Measurements from ENCODE around the gene CD74.
A peak's percentile ranks its signal among the peaks of the same experiment; 100 is the strongest.

CD74 gene

DNA sequence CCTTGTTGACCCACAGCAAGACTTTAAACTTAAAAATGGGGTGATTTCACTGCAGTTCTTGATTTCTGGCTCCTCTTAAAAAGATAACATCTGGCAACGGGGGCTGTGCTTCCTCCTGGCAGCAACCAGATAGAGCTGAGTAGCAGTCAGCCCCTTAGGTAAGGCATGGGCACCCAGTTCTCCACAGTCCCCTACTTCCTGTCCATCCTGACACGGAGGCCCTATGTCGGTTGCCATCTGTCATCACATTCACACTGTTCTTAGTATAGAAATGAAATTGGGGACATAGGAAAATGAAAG, 11.7 kb downstream of the CD74 start:
- Histone ChIP-seq H3K27ac (ENCODE audit: low read length) (peak overlapping the region; percentile 57), H4K20me1 (ENCODE audit: insufficient read depth, low read length) (peaks cover 69% of the 10 kb centered on the region), H3K9me3 (ENCODE audit: insufficient read depth, low read length) (no peaks in the 10 kb centered on the region), H3K4me3 (ENCODE audit: low read length) (no peak overlapping the region), H3K36me3 (replicated peaks; ENCODE audit: low read depth, low read length) (peaks cover 57% of the 10 kb centered on the region), H3K27me3 (ENCODE audit: low read depth, low read length) (no peaks in the 10 kb centered on the region), H3K79me2 (ENCODE audit: low read length) (peaks cover 9% of the 10 kb centered on the region), H3K9ac (ENCODE audit: low read length) (no peak overlapping the region), H2AFZ (ENCODE audit: low read depth, low read length) (no peak overlapping the region), H3K4me1 (ENCODE audit: low read length) (no peaks in the 10 kb centered on the region), H3K4me2 (ENCODE audit: low read length) (no peak overlapping the region)
- TF ChIP-seq EZH2phosphoT487 (IDR thresholded peaks at IDR 0.05; ENCODE audit: low read depth): no peak
- TF ChIP-seq, protein P1, sequence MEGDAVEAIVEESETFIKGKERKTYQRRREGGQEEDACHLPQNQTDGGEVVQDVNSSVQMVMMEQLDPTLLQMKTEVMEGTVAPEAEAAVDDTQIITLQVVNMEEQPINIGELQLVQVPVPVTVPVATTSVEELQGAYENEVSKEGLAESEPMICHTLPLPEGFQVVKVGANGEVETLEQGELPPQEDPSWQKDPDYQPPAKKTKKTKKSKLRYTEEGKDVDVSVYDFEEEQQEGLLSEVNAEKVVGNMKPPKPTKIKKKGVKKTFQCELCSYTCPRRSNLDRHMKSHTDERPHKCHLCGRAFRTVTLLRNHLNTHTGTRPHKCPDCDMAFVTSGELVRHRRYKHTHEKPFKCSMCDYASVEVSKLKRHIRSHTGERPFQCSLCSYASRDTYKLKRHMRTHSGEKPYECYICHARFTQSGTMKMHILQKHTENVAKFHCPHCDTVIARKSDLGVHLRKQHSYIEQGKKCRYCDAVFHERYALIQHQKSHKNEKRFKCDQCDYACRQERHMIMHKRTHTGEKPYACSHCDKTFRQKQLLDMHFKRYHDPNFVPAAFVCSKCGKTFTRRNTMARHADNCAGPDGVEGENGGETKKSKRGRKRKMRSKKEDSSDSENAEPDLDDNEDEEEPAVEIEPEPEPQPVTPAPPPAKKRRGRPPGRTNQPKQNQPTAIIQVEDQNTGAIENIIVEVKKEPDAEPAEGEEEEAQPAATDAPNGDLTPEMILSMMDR (IDR thresholded peaks at IDR 0.05; ENCODE audit: low read depth, low read length): no peak

DNA sequence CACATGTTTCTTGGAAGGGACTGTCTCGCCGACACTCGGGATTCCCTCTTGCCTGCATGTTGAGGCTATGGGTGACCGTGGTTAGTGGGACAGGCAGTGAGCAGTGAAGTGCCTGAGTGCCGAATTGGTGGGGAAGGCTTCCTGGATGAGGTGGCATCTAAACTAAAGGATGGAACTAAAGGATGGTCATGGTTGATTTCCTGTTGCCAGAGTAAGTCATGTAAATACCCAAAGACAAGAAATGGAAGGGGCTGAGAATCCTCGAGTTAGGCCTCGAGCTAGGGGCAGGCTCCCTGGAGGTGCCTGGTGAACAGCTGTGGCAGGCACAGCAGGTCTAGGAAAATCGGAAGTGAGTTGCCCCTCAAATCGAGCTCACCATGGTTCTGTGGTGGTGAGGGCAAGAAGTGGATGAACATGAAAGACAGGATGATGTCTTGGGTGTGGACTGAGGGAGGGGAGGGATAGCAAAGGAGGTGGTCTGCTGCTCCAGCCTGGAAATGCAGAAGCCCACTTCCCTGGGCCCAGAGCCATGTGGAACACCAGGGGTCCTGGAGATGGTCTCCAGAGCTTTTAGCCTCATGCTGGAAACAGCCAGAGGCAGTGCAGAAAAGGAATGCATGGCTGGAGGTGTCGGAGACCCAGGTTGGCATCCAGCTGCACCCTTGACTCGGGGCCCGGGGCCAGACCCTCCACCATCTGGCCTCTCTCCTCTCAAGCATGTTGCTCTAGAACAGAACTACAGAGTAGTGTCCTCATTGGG, 12.2 kb downstream of the CD74 start:
- peaks cover 64% of the 10 kb centered on the region for H4K20me1 ChIP-seq (ENCODE audit: insufficient read depth, low read length)
- H3K9ac ChIP-seq (ENCODE audit: low read length): no peak overlapping the region
- peak overlapping the region; percentile 57 for H3K27ac ChIP-seq (ENCODE audit: low read length)
- H3K4me3 ChIP-seq (ENCODE audit: low read length): no peak overlapping the region
- H3K4me1 ChIP-seq (ENCODE audit: low read length): no peaks in the 10 kb centered on the region
- H3K4me2 ChIP-seq (ENCODE audit: low read length): no peak overlapping the region
- H2AFZ ChIP-seq (ENCODE audit: low read depth, low read length): no peak overlapping the region
- H3K27me3 ChIP-seq (ENCODE audit: low read depth, low read length): no peaks in the 10 kb centered on the region
- H3K9me3 ChIP-seq (ENCODE audit: insufficient read depth, low read length): no peaks in the 10 kb centered on the region
- H3K79me2 ChIP-seq (ENCODE audit: low read length): peaks cover 7% of the 10 kb centered on the region; the same call in 1 of the 2 replicates
- TF ChIP-seq, protein P1 (IDR thresholded peaks at IDR 0.05; ENCODE audit: low read depth, low read length): no peak
- TF ChIP-seq EZH2phosphoT487 (IDR thresholded peaks at IDR 0.05; ENCODE audit: low read depth): no peak
- peaks cover 59% of the 10 kb centered on the region for H3K36me3 ChIP-seq (replicated peaks; ENCODE audit: low read depth, low read length)

DNA sequence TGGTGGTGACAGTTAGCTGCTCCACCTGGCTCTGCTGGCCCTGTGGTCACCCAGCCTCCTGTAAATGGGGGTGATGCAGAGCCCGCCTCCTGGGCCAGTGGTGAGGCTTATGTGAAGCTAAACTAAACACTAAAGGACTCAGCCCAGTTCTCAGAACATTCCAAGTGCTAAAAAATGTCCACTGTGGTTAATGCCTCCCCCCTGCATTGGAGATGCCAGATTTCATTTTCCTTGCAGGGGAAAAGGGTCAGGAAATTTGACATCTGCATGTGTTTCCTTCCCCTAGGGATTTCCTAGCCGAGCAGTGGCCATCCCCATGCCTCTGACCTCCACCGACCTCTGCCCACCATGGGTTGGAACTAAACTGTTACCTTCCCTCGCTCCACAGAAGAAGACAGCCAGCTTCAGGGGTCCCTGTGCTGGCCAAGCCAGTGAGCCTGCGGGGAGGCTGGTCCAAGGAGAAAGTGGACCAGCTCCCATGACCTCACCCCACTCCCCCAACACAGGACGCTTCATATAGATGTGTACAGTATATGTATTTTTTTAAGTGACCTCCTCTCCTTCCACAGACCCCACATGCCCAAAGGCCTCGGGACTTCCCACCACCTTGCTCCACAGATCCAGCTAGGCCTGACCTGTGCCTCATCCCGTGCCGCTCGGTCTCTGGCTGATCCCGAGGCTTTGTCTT, 13.0 kb downstream of the CD74 start:
- no peak overlapping the region for H3K4me2 ChIP-seq (ENCODE audit: low read length)
- H3K27ac ChIP-seq (ENCODE audit: low read length): peak overlapping the region; percentile 57
- H4K20me1 ChIP-seq (ENCODE audit: insufficient read depth, low read length): peaks cover 56% of the 10 kb centered on the region
- TF ChIP-seq EZH2phosphoT487 (IDR thresholded peaks at IDR 0.05; ENCODE audit: low read depth): no peak
- TF ChIP-seq, protein P1 (IDR thresholded peaks at IDR 0.05; ENCODE audit: low read depth, low read length): no peak
- no peaks in the 10 kb centered on the region for H3K79me2 ChIP-seq (ENCODE audit: low read length)
- no peak overlapping the region for H3K4me3 ChIP-seq (ENCODE audit: low read length)
- H3K4me1 ChIP-seq (ENCODE audit: low read length): no peaks in the 10 kb centered on the region
- no peaks in the 10 kb centered on the region for H3K9me3 ChIP-seq (ENCODE audit: insufficient read depth, low read length)
- H3K36me3 ChIP-seq (replicated peaks; ENCODE audit: low read depth, low read length): peaks cover 50% of the 10 kb centered on the region
- no peaks in the 10 kb centered on the region for H3K27me3 ChIP-seq (ENCODE audit: low read depth, low read length)
- no peak overlapping the region for H2AFZ ChIP-seq (ENCODE audit: low read depth, low read length)
- no peak overlapping the region for H3K9ac ChIP-seq (ENCODE audit: low read length)

DNA sequence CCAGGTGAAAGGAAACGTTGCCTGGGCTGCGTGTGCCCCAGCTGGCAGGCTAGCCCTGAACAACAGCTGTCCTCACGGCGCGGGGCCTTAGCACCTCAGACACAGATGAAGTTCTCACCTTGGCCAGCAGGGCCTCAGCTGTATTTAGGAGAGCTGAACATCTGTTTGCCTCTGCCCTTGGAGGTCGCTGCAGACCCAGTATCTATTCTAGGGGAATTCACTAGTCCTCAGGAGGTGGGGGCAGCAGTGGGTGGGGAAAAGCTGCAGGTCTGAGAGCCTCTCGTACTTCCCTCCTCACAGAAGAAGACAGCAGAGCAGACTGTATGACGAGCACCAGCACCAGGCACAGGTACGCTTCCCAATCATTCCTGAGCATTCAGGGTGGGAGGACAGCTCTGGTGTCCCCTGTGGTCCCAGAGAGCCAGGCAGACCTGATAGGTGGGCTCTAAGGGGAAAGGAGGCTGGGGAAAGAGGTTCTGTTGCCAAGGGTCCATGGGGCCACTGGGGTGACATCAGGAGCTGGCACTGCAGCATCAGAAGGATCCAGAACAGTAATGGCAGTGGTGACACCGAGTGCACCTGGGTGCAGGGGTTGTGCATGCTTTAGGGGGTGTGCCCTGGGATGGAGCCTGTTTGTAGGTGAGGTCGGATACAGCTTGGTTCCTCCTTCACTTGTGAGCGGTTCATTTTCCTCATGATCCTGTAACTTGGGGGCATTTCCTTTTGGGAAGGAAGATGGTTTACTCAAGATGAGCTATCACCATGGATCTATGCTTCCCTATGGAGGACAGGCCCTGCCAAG, 13.8 kb downstream of the CD74 start:
- Histone ChIP-seq H3K4me3 (ENCODE audit: low read length) (no peak overlapping the region), H3K36me3 (replicated peaks; ENCODE audit: low read depth, low read length) (peaks cover 44% of the 10 kb centered on the region), H3K9me3 (ENCODE audit: insufficient read depth, low read length) (no peaks in the 10 kb centered on the region), H2AFZ (ENCODE audit: low read depth, low read length) (no peak overlapping the region), H3K4me1 (ENCODE audit: low read length) (no peaks in the 10 kb centered on the region), H3K9ac (ENCODE audit: low read length) (no peak overlapping the region), H3K4me2 (ENCODE audit: low read length) (no peak overlapping the region), H3K27ac (ENCODE audit: low read length) (peak overlapping the region; percentile 57), H4K20me1 (ENCODE audit: insufficient read depth, low read length) (peaks cover 48% of the 10 kb centered on the region), H3K27me3 (ENCODE audit: low read depth, low read length) (no peaks in the 10 kb centered on the region), H3K79me2 (ENCODE audit: low read length) (no peaks in the 10 kb centered on the region)
- TF ChIP-seq, protein P1 (IDR thresholded peaks at IDR 0.05; ENCODE audit: low read depth, low read length): peak; percentile 54
- no peak for TF ChIP-seq EZH2phosphoT487 (IDR thresholded peaks at IDR 0.05; ENCODE audit: low read depth)

Data from OCI-LY3 (cell line).